ENCODE measurements around the gene PACSIN3.

Gene PACSIN3

DNA sequence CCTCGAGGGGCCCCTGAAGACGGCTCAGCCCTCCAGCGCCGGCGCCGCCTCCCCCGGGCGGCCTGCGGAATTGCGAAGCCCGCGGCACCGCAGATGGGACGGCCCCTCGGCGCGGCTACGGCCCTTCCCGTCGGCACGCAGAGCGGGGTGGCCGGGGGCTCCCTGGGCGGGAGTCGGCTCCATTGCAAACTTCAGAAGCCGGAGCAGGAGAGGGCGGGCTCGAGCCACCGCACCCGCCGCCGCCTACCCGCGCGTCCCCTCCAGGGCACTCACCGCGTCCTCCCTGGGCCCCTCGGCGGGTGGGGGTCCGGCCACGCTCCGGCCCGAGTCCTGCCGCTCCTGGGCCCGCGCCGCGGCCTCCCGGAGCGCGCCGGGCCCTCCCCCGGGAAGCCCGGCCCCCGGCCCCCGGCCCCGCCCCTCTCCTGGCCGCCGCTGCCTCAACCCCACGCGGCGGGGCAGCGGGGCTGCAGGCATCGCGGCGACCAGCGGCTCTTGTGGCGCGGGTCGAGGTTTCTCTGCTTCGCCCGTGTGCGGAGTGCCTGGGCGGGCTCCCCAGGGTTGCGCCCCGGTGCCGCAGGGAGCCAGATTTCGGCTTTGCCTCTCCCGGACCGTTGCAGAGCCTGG, at the start of gene PACSIN3:
PACSIN3 (minus strand) TSS at position 359 of the 624 bp plus-strand sequence. CDS start 3,707 bp downstream, outside the sequence.
- Mint-ChIP-seq H3K36me3 (ENCODE audit: low read depth) (no peaks in the 10 kb centered on the region), H3K4me1 (ENCODE audit: low read depth) (peaks cover 8% of the 10 kb centered on the region), H3K9me3 (no peaks in the 10 kb centered on the region), H3K4me3 (peak within 1 kb of the TSS; percentile 78), H3K27ac (no peak within 1 kb of the TSS), H3K27me3 (ENCODE audit: low read depth) (peaks cover 36% of the 10 kb centered on the region)
- DNase-seq (ENCODE audit: low spot score): peak; percentile 45

- DNase-seq (ENCODE audit: low spot score): no peak
- Mint-ChIP-seq H3K9me3 (no peaks in the 10 kb centered on the region), H3K4me3 (no peak overlapping the region), H3K36me3 (ENCODE audit: low read depth) (peaks cover 66% of the 10 kb centered on the region), H3K27ac (peak overlapping the region; percentile 73), H3K4me1 (ENCODE audit: low read depth) (peaks cover 17% of the 10 kb centered on the region), H3K27me3 (ENCODE audit: low read depth) (no peaks in the 10 kb centered on the region)
Measured at GRCh38 chr11:47235163-47235562, 48.9 kb upstream of the PACSIN3 start.

DNA sequence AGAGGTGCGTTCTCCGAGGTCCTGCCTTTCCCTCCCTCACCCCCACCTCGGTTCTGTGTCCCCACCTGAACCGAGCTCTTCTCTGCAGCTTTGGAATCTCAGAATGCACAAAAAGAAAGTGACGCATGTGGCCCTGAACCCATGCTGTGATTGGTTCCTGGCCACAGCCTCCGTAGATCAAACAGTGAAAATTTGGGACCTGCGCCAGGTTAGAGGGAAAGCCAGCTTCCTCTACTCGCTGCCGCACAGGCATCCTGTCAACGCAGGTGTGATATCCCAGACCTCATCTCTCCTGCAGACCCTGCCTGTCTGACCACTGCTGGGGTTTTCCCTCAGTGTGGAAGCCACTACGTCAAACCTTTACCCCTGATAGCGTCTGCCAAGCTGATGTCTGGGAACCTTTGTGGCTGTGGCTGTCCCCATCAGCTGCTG, 48.5 kb upstream of the PACSIN3 start:
- peaks cover 17% of the 10 kb centered on the region for H3K4me1 Mint-ChIP-seq (ENCODE audit: low read depth)
- DNase-seq (ENCODE audit: low spot score): peak; percentile 29
- H3K27me3 Mint-ChIP-seq (ENCODE audit: low read depth): no peaks in the 10 kb centered on the region
- peaks cover 63% of the 10 kb centered on the region for H3K36me3 Mint-ChIP-seq (ENCODE audit: low read depth)
- peak overlapping the region; percentile 73 for H3K27ac Mint-ChIP-seq
- no peak overlapping the region for H3K4me3 Mint-ChIP-seq
- H3K9me3 Mint-ChIP-seq: no peaks in the 10 kb centered on the region

GRCh38 chr11:47233989-47234668, 47.9 kb upstream of the PACSIN3 start:
- Mint-ChIP-seq H3K9me3 (no peaks in the 10 kb centered on the region), H3K36me3 (ENCODE audit: low read depth) (peaks cover 62% of the 10 kb centered on the region), H3K4me1 (ENCODE audit: low read depth) (peaks cover 18% of the 10 kb centered on the region), H3K27me3 (ENCODE audit: low read depth) (no peaks in the 10 kb centered on the region), H3K4me3 (no peak overlapping the region), H3K27ac (peak overlapping the region; percentile 73)
- no peak for DNase-seq (ENCODE audit: low spot score)

DNA sequence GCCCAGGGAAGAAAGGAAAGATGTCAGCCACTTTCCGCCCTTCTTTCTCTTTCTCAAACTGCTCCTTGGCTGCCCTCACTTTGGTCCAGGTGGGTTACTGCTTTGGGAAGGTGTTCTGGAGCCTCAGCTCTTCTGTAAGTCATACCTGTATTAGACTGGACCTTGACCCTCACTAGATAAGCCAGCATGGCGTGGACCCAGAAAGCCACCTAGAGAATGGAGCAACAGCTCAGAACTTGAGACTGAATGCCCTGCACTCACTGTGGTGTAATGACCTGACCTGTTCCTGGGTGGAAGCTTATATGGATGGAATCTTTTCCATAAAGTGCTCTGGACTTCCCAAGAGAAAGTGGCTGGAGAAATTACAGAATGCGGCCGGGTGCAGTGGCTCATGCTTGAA, 46.8 kb upstream of the PACSIN3 start:
- no peak overlapping the region for H3K4me3 Mint-ChIP-seq
- H3K27me3 Mint-ChIP-seq (ENCODE audit: low read depth): no peaks in the 10 kb centered on the region
- DNase-seq (ENCODE audit: low spot score): no peak
- H3K9me3 Mint-ChIP-seq: no peaks in the 10 kb centered on the region
- peaks cover 59% of the 10 kb centered on the region for H3K36me3 Mint-ChIP-seq (ENCODE audit: low read depth)
- peaks cover 20% of the 10 kb centered on the region for H3K4me1 Mint-ChIP-seq (ENCODE audit: low read depth)
- H3K27ac Mint-ChIP-seq: no peak overlapping the region

DNA sequence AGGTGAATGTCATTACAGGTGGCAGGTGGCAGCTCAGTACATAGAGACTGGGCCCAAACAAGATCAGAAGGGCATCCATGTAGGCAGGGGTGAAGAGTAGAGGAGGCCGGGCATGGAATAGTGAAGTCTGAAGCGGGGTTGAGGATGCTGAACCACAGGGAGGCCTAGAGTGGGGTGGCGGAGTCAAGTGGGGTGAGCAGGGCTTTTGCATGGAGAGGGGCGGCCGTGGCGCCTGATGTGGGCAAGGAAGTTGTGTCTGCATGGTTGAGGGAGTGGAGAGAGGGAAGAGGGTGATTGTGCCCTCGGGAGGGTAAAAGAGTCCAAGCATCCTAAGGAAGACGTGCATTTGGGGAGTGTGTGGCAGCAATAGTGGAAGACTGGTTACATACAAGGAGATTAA, 42.9 kb upstream of the PACSIN3 start:
- H3K27ac Mint-ChIP-seq: no peak overlapping the region
- no peaks in the 10 kb centered on the region for H3K27me3 Mint-ChIP-seq (ENCODE audit: low read depth)
- peaks cover 55% of the 10 kb centered on the region for H3K36me3 Mint-ChIP-seq (ENCODE audit: low read depth)
- H3K4me1 Mint-ChIP-seq (ENCODE audit: low read depth): peaks cover 22% of the 10 kb centered on the region
- no peaks in the 10 kb centered on the region for H3K9me3 Mint-ChIP-seq
- DNase-seq (ENCODE audit: low spot score): no peak
- H3K4me3 Mint-ChIP-seq: no peak overlapping the region

- no peaks in the 10 kb centered on the region for H3K27me3 Mint-ChIP-seq (ENCODE audit: low read depth)
- peak; percentile 48 for DNase-seq (ENCODE audit: low spot score)
- H3K4me1 Mint-ChIP-seq (ENCODE audit: low read depth): peaks cover 27% of the 10 kb centered on the region
- H3K9me3 Mint-ChIP-seq: no peaks in the 10 kb centered on the region
- peak overlapping the region; percentile 68 for H3K27ac Mint-ChIP-seq
- peak overlapping the region; percentile 65 for H3K4me3 Mint-ChIP-seq
- peaks cover 56% of the 10 kb centered on the region for H3K36me3 Mint-ChIP-seq (ENCODE audit: low read depth)
Measured at GRCh38 chr11:47225552-47226400, 39.5 kb upstream of the PACSIN3 start.

DNA sequence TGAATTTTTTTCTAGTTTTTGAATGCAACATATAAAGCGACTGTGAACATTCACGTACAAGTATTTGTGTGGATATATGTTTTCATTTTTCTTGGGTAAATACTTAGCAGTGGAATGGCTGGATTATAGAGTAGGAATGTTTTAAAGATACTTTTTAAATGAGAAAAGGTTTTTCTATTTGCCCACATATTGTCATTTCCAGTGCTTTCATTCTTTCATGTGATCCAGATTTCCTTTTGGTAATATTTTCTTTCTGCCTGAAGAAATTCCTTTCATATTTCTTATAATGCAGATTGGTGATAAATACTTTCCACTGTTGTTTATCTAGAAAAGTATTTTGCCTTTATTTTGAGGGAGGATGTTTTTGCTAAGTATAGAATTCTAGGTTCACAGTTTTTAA, 36.5 kb upstream of the PACSIN3 start:
- no peaks in the 10 kb centered on the region for H3K27me3 Mint-ChIP-seq (ENCODE audit: low read depth)
- peaks cover 57% of the 10 kb centered on the region for H3K36me3 Mint-ChIP-seq (ENCODE audit: low read depth)
- H3K9me3 Mint-ChIP-seq: no peaks in the 10 kb centered on the region
- peaks cover 42% of the 10 kb centered on the region for H3K4me1 Mint-ChIP-seq (ENCODE audit: low read depth)
- no peak overlapping the region for H3K4me3 Mint-ChIP-seq
- no peak for DNase-seq (ENCODE audit: low spot score)
- H3K27ac Mint-ChIP-seq: no peak overlapping the region

DNA sequence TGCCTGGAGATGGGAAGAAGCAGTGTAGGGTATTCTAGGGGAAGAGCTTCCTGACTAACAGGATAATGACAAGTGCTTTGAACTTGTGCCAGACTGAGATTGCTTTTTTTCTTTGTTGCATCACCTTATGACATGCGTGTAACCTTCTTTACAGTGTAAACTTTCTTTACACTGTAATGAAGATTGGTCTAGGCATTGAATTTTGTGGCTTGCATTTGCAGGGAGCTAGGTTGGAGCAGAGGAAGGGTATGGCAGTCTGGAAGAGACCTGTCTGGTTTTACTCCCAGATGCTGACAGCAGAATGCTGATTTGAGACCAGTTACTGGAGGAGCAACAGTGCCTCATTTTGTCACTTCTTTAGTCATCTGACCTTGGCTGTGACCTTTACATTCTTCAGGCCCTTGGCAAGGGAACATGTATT, 34.2 kb upstream of the PACSIN3 start:
- H3K9me3 Mint-ChIP-seq: no peaks in the 10 kb centered on the region
- H3K4me1 Mint-ChIP-seq (ENCODE audit: low read depth): peaks cover 43% of the 10 kb centered on the region
- peak overlapping the region; percentile 42 for H3K4me3 Mint-ChIP-seq
- no peaks in the 10 kb centered on the region for H3K27me3 Mint-ChIP-seq (ENCODE audit: low read depth)
- H3K27ac Mint-ChIP-seq: peak overlapping the region; percentile 72
- peaks cover 58% of the 10 kb centered on the region for H3K36me3 Mint-ChIP-seq (ENCODE audit: low read depth)
- DNase-seq (ENCODE audit: low spot score): no peak

- H3K4me1 Mint-ChIP-seq (ENCODE audit: low read depth): peaks cover 38% of the 10 kb centered on the region
- DNase-seq (ENCODE audit: low spot score): peak; percentile 79
Measured at GRCh38 chr11:47216121-47216798, 30.0 kb upstream of the PACSIN3 start.

GRCh38 chr11:47215366-47215910, 29.2 kb upstream of the PACSIN3 start:
- Mint-ChIP-seq H3K9me3 (no peaks in the 10 kb centered on the region), H3K27me3 (ENCODE audit: low read depth) (no peaks in the 10 kb centered on the region), H3K4me3 (peak overlapping the region; percentile 97), H3K4me1 (ENCODE audit: low read depth) (peaks cover 34% of the 10 kb centered on the region), H3K27ac (peak overlapping the region; percentile 99), H3K36me3 (ENCODE audit: low read depth) (peaks cover 36% of the 10 kb centered on the region)
- DNase-seq (ENCODE audit: low spot score): no peak

More at GRCh38 chr11:47216121-47216798, 30.0 kb upstream of the PACSIN3 start:
- H3K27me3 Mint-ChIP-seq (ENCODE audit: low read depth): no peaks in the 10 kb centered on the region
- H3K9me3 Mint-ChIP-seq: no peaks in the 10 kb centered on the region
- H3K27ac Mint-ChIP-seq: peak overlapping the region; percentile 99
- peak overlapping the region; percentile 97 for H3K4me3 Mint-ChIP-seq
- peaks cover 40% of the 10 kb centered on the region for H3K36me3 Mint-ChIP-seq (ENCODE audit: low read depth)

- no peaks in the 10 kb centered on the region for H3K9me3 Mint-ChIP-seq
- H3K36me3 Mint-ChIP-seq (ENCODE audit: low read depth): peaks cover 31% of the 10 kb centered on the region
- H3K27ac Mint-ChIP-seq: peak overlapping the region; percentile 100
- no peaks in the 10 kb centered on the region for H3K27me3 Mint-ChIP-seq (ENCODE audit: low read depth)
- H3K4me1 Mint-ChIP-seq (ENCODE audit: low read depth): peaks cover 27% of the 10 kb centered on the region
- H3K4me3 Mint-ChIP-seq: peak overlapping the region; percentile 97
- peak; percentile 86 for DNase-seq (ENCODE audit: low spot score)
Measured at GRCh38 chr11:47213950-47214565, 27.8 kb upstream of the PACSIN3 start.

GRCh38 chr11:47212938-47213337, 26.7 kb upstream of the PACSIN3 start:
- Mint-ChIP-seq H3K4me3 (no peak overlapping the region), H3K9me3 (no peaks in the 10 kb centered on the region), H3K27ac (no peak overlapping the region), H3K4me1 (ENCODE audit: low read depth) (peaks cover 19% of the 10 kb centered on the region), H3K27me3 (ENCODE audit: low read depth) (no peaks in the 10 kb centered on the region), H3K36me3 (ENCODE audit: low read depth) (peaks cover 23% of the 10 kb centered on the region)
- DNase-seq (ENCODE audit: low spot score): no peak

Measured in T-helper 2 cell treated with Interferon-gamma antibody and Interleukin-4, amounts not matched to agents 5 μg/mL and 100 μg/mL, for 36 hours (primary cell).